HG03558 (cell line): ENCODE measurements around the gene CCDC170.
"Not testable (repeated sequence)": the region's sequence is repeated elsewhere in the genome, so short reads cannot be mapped to it uniquely, and the experiment has no call there.

ENCODE experiments used
- ATAC-seq: cut with Tn5 transposase; IDR thresholded peaks from one replicate; pipeline ENCODE4 v1.9.1; 2021; ENCODE audit warnings: moderate number of reproducible peaks; ENCODE audit not compliant: unreplicated experiment; ENCODE audit errors: extremely low read depth

CCDC170 gene

GRCh38 chr6:151493804-151494234, at the start of gene CCDC170:
Gene CCDC170, plus strand, starts transcription at chr6:151494017. Its CDS starts 112 bp downstream, at chr6:151494129.
- no peak for ATAC-seq

- no peak for ATAC-seq
Observed at GRCh38 chr6:151445482-151445881, 48.3 kb upstream of the CCDC170 start.

GRCh38 chr6:151447237-151447636, 46.6 kb upstream of the CCDC170 start:
- no peak for ATAC-seq

- ATAC-seq = no peak
Observed at GRCh38 chr6:151448623-151449022, 45.2 kb upstream of the CCDC170 start.

- not testable (repeated sequence) for ATAC-seq
Observed at GRCh38 chr6:151450928-151451327, 42.9 kb upstream of the CCDC170 start.

GRCh38 chr6:151451417-151451949, 42.3 kb upstream of the CCDC170 start:
- no peak for ATAC-seq

- peak; percentile 96 for ATAC-seq
Observed at GRCh38 chr6:151451950-151452749, 41.7 kb upstream of the CCDC170 start, which contains the start of gene RMND1. Gene RMND1, minus strand, starts transcription at chr6:151452126. Its CDS starts 6,315 bp downstream, at chr6:151445811.

- ATAC-seq = no peak
Observed at GRCh38 chr6:151452750-151453427, 40.9 kb upstream of the CCDC170 start.

GRCh38 chr6:151455751-151456398, 37.9 kb upstream of the CCDC170 start:
- not testable (repeated sequence) for ATAC-seq

- no peak for ATAC-seq
Observed at GRCh38 chr6:151461673-151462072, 32.1 kb upstream of the CCDC170 start.

GRCh38 chr6:151464702-151465101, 29.1 kb upstream of the CCDC170 start:
- no peak for ATAC-seq

GRCh38 chr6:151475653-151476523, 17.9 kb upstream of the CCDC170 start:
- peak; percentile 52 for ATAC-seq

- no peak for ATAC-seq
Observed at GRCh38 chr6:151477726-151478125, 16.1 kb upstream of the CCDC170 start.

GRCh38 chr6:151478670-151479069, 15.1 kb upstream of the CCDC170 start:
- ATAC-seq = no peak

- ATAC-seq = no peak
Observed at GRCh38 chr6:151481786-151482185, 12.0 kb upstream of the CCDC170 start.

GRCh38 chr6:151482290-151482689, 11.5 kb upstream of the CCDC170 start:
- no peak for ATAC-seq

- no peak for ATAC-seq
Observed at GRCh38 chr6:151483994-151484393, 9.8 kb upstream of the CCDC170 start.

GRCh38 chr6:151488226-151488625, 5.6 kb upstream of the CCDC170 start:
- no peak for ATAC-seq

- no peak for ATAC-seq
Observed at GRCh38 chr6:151490996-151491395, 2.8 kb upstream of the CCDC170 start.
